DOHH2 (cell line): ENCODE results near the gene PPP2R3A.

ENCODE experiments used
- CTCF ChIP-seq: fragments of 200-600 bp; sonication (generic); IDR thresholded peaks from one replicate; pipeline ENCODE4 v1.5.1; 2014; ENCODE audit warnings: antibody characterized with exemption, mild to moderate bottlenecking, low read depth, low read length; ENCODE audit not compliant: poor library complexity, severe bottlenecking
- EZH2phosphoT487 ChIP-seq: fragments of 200-600 bp; sonication (generic); IDR thresholded peaks from 2 replicates; pipeline ENCODE4 v1.6.1; 2017; ENCODE audit warnings: borderline replicate concordance, mild to moderate bottlenecking, antibody characterized with exemption, low read length, moderate library complexity, mixed read lengths

- TF ChIP-seq CTCF (no peak), EZH2phosphoT487 (no peak)
These were observed 177.1 kb downstream of the PPP2R3A start for GRCh38 chr3:136142592-136142991.
